ENCODE measurements around the gene SLC35F5.
"Not testable (repeated sequence)": the region's sequence is repeated elsewhere in the genome, so short reads cannot be mapped to it uniquely, and the experiment has no call there.

Gene SLC35F5

DNA sequence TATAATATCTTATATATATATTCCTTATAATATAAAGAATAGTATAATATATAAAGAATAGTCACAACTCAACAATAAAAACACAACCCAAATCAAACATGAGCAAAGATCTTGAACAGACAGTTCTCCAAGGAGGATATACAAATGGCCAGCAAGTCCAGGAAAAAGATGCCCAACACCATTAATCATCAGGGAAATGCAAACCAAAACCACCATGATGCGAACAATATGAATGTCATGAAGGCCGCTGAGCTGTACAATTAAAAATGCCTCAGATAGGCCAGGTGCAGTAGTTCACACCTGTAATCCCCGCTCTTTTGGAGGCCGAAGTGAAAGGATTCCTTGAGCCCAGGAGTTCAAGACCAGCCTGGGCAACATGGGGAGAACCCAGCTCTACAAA, 58.9 kb downstream of the SLC35F5 start:
- H3K4me3 ChIP-seq (ENCODE audit: low read length), result no peak overlapping the region
- no peak for TF ChIP-seq EZH2phosphoT487 (IDR thresholded peaks at IDR 0.05; ENCODE audit: low read depth)
- TF ChIP-seq, protein P1, sequence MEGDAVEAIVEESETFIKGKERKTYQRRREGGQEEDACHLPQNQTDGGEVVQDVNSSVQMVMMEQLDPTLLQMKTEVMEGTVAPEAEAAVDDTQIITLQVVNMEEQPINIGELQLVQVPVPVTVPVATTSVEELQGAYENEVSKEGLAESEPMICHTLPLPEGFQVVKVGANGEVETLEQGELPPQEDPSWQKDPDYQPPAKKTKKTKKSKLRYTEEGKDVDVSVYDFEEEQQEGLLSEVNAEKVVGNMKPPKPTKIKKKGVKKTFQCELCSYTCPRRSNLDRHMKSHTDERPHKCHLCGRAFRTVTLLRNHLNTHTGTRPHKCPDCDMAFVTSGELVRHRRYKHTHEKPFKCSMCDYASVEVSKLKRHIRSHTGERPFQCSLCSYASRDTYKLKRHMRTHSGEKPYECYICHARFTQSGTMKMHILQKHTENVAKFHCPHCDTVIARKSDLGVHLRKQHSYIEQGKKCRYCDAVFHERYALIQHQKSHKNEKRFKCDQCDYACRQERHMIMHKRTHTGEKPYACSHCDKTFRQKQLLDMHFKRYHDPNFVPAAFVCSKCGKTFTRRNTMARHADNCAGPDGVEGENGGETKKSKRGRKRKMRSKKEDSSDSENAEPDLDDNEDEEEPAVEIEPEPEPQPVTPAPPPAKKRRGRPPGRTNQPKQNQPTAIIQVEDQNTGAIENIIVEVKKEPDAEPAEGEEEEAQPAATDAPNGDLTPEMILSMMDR (IDR thresholded peaks at IDR 0.05; ENCODE audit: low read depth, low read length), result no peak
- H3K27ac ChIP-seq (ENCODE audit: low read length), result no peak overlapping the region
- H2AFZ ChIP-seq (ENCODE audit: low read depth, low read length), result no peak overlapping the region
- H4K20me1 ChIP-seq (ENCODE audit: insufficient read depth, low read length), result no peaks in the 10 kb centered on the region
- no peak overlapping the region for H3K4me2 ChIP-seq (ENCODE audit: low read length)
- H3K36me3 ChIP-seq (replicated peaks; ENCODE audit: low read depth, low read length), result no peaks in the 10 kb centered on the region
- H3K9ac ChIP-seq (ENCODE audit: low read length), result no peak overlapping the region
- no peaks in the 10 kb centered on the region for H3K79me2 ChIP-seq (ENCODE audit: low read length)
- no peaks in the 10 kb centered on the region for H3K9me3 ChIP-seq (ENCODE audit: insufficient read depth, low read length)
- peaks cover 63% of the 10 kb centered on the region for H3K4me1 ChIP-seq (ENCODE audit: low read length)
- no peaks in the 10 kb centered on the region for H3K27me3 ChIP-seq (ENCODE audit: low read depth, low read length)

GRCh38 chr2:113694438-113694837, 62.0 kb downstream of the SLC35F5 start:
- Histone ChIP-seq H2AFZ (ENCODE audit: low read depth, low read length) (0 out of 2 replicates have a peak overlapping the region, but pooled peaks have one; percentile 1), H3K27ac (ENCODE audit: low read length) (no peak overlapping the region), H3K27me3 (ENCODE audit: low read depth, low read length) (no peaks in the 10 kb centered on the region), H3K4me3 (ENCODE audit: low read length) (no peak overlapping the region), H3K9me3 (ENCODE audit: insufficient read depth, low read length) (no peaks in the 10 kb centered on the region), H3K4me2 (ENCODE audit: low read length) (peak overlapping the region; percentile 17; the same call in 1 of the 2 replicates), H3K36me3 (replicated peaks; ENCODE audit: low read depth, low read length) (no peaks in the 10 kb centered on the region), H3K79me2 (ENCODE audit: low read length) (no peaks in the 10 kb centered on the region), H4K20me1 (ENCODE audit: insufficient read depth, low read length) (no peaks in the 10 kb centered on the region), H3K4me1 (ENCODE audit: low read length) (peaks cover 67% of the 10 kb centered on the region), H3K9ac (ENCODE audit: low read length) (no peak overlapping the region)
- TF ChIP-seq, protein P1 (IDR thresholded peaks at IDR 0.05; ENCODE audit: low read depth, low read length), result no peak
- TF ChIP-seq EZH2phosphoT487 (IDR thresholded peaks at IDR 0.05; ENCODE audit: low read depth), result no peak

DNA sequence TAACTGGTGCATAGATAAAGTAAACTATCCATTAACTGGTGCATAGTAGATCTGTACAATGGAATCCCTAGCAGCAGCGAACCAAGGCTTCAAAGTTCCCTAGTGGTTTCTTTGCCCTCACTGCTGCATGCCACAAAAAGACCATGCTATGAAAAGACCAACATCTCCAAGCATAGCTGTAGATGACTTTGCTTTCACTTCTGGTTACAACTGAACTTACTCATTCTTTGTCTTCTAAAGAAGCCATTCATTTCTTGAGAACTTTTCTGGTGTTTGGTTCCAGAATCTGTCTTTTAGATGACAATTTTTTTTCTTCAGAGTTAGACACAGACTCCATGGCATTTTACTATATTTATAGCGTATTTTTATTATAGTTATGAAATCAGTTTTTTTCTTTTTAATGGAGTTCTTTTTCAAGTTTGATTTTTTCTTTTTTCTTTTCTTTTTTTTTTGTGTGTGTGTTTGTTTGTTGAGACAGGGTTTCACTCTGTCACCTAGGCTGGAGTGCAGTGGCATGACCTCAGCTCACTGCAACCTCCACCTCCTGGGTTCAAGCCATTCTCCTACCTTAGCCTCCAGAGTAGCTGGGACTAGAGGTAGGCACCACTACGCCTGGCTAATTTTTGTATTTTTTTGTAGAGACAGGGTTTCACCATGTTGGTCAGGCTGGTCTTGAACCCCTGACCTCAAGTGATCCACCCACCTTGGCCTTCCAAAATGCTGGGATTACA, 63.6 kb downstream of the SLC35F5 start:
- no peaks in the 10 kb centered on the region for H3K27me3 ChIP-seq (ENCODE audit: low read depth, low read length)
- H3K9me3 ChIP-seq (ENCODE audit: insufficient read depth, low read length), result no peaks in the 10 kb centered on the region
- H3K4me2 ChIP-seq (ENCODE audit: low read length), result peak overlapping the region; percentile 49
- no peak overlapping the region for H3K9ac ChIP-seq (ENCODE audit: low read length)
- H4K20me1 ChIP-seq (ENCODE audit: insufficient read depth, low read length), result no peaks in the 10 kb centered on the region
- no peak for TF ChIP-seq EZH2phosphoT487 (IDR thresholded peaks at IDR 0.05; ENCODE audit: low read depth)
- TF ChIP-seq, protein P1 (IDR thresholded peaks at IDR 0.05; ENCODE audit: low read depth, low read length), result no peak
- H3K79me2 ChIP-seq (ENCODE audit: low read length), result no peaks in the 10 kb centered on the region
- peak overlapping the region; percentile 23 for H3K4me3 ChIP-seq (ENCODE audit: low read length)
- H3K36me3 ChIP-seq (replicated peaks; ENCODE audit: low read depth, low read length), result no peaks in the 10 kb centered on the region
- peaks cover 59% of the 10 kb centered on the region for H3K4me1 ChIP-seq (ENCODE audit: low read length)
- H2AFZ ChIP-seq (ENCODE audit: low read depth, low read length), result no peak overlapping the region
- H3K27ac ChIP-seq (ENCODE audit: low read length), result peak overlapping the region; percentile 4

GRCh38 chr2:113690871-113691270, 65.6 kb downstream of the SLC35F5 start:
- peaks cover 47% of the 10 kb centered on the region for H3K4me1 ChIP-seq (ENCODE audit: low read length)
- H2AFZ ChIP-seq (ENCODE audit: low read depth, low read length); H4K20me1 ChIP-seq (ENCODE audit: insufficient read depth, low read length); H3K9me3 ChIP-seq (ENCODE audit: insufficient read depth, low read length); H3K27me3 ChIP-seq (ENCODE audit: low read depth, low read length); H3K27ac ChIP-seq (ENCODE audit: low read length); H3K9ac ChIP-seq (ENCODE audit: low read length); H3K36me3 ChIP-seq (replicated peaks; ENCODE audit: low read depth, low read length); H3K4me3 ChIP-seq (ENCODE audit: low read length); H3K79me2 ChIP-seq (ENCODE audit: low read length): not testable (repeated sequence)
- peak overlapping the region; percentile 29 for H3K4me2 ChIP-seq (ENCODE audit: low read length)
